Measurements from ENCODE around the gene DYNC1LI1.
A peak's percentile ranks its signal among the peaks of the same experiment; 100 is the strongest.
"Not testable (repeated sequence)": the region's sequence is repeated elsewhere in the genome, so short reads cannot be mapped to it uniquely, and the experiment has no call there.

The DYNC1LI1 gene

DNA sequence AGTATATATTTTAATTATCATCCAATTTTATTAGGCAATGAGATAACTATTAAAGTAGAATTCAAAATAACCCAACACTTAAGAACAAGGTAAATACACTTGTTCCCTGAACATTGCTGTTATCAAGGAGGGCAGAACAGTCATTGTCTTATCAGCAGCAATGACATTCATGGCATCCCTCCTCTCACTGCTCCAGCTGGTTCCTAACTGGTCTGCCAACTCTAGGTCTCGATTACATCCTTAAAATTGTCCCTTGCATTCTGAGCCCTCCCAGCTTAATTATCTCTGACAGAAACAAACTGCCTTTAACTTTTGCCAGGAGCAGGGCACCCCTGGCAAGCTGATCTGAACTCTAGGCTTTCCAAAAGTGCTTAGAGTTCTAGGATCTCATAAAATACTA, 14.0 kb upstream of the DYNC1LI1 start:
- no peak for DNase-seq

DNA sequence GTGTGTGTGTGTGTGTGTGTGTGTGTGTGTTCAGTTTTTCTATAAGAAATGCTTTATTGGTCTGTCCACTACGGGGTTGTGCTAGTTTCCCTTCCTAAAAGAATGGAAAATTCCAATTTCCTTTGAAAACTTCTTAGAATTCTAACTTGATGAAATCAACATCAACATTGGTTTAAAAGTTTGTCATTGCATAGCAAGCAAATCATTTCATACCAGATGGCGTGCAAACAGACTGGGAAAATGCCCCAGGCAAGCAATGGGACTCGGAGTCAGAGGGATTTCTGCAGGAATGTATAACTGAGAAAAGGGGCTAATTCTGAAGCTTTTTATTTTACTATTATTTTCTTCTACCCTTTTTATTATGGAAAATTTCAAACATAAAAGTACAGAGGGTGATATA, 13.1 kb upstream of the DYNC1LI1 start:
- no peak for DNase-seq

DNA sequence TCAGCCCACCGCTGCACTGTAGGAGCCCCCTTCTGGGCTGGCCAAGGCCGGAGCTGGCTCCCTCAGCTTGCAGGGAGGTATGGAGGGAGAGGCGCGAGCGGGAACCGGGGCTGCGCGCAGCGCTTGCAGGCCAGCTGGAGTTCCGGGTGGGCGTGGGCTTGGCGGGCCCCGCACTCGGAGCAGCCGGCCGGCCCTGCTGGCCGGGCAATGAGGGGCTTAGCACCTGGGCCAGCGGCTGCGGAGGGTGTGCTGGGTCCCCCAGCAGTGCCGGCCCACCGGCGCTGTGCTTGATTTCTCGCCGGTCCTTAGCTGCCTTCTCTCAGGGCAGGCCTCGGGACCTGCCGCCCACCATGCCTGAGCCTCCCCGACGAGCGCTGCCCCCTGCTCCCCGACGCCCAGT, 8.0 kb upstream of the DYNC1LI1 start:
- not testable (repeated sequence) for DNase-seq

DNA sequence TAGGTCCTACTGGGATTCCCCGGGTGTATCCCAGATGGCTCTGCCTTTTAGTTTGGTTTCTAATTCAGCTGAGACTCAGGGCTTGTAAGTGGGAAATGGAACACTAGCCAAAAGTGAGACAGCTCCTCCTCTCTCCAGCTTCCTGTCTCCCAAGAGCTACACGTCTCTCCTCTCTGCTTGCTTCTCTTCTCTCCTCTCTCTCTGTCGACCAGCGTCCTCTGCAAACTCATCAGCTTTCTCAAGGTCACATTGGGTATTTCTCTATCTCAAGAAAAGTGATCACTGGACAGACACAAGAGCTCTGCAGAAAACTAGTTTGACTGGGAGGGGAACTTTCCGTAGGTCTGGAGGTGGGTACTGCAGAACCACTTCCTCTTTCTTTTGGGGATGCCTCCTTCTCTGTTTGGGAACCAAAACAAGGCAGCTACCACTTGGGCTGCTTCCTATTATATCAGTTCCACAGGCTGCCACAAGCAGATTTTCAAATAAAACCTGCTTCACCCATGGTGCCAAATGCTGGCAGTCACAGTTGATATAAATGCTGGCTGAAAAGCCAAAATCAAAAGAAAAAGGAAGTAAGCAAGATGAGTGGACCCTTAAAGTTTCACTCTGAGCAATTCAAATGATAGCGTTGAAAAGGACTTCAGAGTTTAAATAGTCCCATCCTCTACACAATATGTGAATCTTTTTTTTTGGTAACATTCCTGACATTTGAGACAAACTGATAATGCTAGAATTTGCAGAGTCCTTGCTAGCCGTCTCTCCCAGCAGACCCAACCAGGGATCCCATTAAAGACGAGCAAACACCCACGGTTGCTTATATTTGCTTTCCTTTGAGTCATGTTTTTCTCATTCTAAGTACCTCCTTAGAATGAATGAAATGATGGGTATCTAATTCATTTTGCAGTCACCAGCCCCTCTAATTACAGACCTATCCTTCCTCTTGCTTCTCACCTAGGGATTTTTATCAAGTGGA, 7.2 kb upstream of the DYNC1LI1 start:
- peak in 24 of 58 donors; percentile 0 to 50 (median 17) for DNase-seq

DNA sequence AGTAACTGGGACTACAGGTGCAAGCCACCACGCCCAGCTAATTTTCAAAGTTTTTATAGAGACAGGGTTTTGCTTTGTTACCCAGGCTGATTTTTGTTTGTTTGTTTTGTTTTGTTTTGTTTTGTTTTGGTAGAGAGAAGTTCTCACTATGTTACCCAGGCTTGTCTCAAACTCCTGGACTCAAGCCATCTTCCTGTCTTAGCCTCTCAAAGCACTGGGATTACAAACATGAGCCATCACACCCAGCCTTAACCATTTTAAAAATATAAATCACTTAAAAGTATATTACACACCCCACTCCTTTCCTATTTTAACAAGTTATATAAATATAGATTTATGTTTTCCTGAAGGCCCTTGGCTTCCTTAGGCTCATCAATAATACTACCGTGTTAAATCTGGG, 6.5 kb upstream of the DYNC1LI1 start:
- no peak for DNase-seq

DNA sequence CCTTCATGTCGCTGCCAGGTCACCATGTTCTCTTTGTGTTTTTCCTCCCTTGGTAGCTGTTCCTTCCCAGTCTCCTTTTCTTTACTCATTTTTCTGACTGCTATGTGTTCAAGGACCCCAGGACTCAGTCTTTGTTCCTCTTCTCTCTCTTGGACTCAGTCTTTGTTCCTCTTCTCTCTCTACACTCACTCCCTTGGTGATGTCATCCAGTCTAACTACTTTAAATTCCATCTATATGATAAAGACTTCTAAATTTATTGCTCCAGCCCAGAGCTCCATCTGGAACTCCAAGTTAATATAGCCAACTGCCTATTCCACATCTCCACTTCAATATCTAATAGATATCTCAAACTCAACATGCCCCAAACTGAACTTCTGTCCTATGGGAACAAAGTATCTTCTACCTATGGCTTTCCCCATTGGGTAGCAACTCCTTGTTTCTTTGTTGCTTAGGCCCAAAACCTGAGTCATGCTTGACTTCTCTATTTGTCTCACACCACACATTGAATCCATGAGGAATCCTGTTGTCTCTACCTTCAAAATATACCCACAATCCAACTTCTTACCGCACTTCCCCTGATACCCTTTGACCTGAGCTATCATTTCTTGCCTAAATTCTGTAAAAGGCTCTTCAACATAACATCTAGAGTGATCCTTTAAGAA, 4.9 kb upstream of the DYNC1LI1 start:
- DNase-seq: no peak

DNA sequence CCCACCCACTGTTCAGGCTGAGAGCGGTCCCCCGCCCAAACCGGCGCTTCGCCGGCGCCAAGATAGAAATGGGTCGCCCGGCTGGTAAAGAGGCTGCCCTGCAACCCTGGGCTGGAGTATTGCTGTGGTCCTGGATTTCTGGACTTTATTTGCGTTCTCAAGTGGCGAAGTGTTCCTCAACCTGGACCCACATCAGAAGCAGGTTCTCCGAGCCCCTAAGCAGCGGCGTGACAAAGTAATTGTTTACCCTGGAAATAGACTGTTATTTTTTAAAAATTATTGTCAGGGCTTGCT, 481 bp upstream of the DYNC1LI1 start:
- peak in 8 of 58 donors; percentile 28 to 87 (median 81) for DNase-seq

DNA sequence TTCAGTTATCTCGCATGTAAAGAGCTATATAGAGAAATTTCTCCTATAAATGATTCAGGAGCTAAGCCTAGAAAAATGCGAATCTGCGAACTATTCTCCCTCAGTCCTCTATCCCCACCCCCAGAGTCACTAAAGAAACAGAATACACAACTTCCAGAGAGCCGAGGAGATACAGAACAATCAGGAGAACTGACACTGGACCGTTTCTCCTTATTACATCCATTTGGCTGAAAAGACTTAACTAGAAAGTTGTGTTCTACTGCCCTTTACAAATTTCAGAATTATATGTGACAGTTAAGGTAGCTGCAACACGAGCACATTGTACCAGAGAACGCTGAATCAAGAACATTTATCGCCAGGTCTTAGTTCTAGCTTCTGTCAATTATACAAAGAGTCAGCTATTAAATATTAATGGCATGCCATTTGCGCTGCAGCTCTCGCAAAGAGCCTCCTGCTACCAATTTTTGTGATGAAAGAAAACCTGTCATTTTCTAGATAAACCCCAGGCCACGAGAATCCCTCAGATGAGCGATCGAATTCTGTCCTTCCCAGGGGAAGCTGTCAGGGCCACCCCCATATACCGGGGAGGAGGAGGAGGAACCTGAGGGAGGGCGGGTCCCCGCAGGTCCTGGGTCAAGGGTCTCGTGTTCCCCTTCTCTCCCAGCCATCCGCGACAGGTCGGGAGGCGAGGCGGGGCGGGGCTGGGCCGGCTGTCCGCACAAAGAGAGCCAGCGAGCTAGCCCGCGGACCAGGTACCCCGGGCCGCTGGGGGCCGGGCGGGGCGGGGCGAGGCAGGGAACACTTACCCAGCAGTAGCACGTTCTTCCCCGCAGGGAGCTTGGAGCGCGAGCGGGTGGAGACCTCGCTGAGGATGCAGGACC, 878 bp downstream of the DYNC1LI1 start:
- DNase-seq: peak in 48 of 58 donors; percentile 4 to 76 (median 54)

DNA sequence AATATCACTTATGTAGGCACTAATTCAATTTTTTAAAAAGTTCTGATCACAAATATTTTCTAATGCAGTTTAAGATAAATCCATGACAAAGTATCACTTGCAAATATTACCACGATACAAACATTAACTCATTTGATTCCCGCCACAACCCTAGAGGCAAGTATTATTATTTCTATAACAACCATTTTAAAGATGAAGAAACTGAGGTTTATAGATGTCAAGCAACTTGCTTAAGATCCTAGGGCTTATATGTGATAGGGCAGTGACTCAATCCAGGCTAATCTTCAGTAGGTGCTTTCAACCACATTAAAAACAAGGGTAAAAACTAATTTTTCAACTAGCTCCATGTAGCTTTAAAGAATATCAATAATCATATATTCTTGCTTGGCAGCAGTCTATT, 1.7 kb downstream of the DYNC1LI1 start:
- no peak for DNase-seq

DNA sequence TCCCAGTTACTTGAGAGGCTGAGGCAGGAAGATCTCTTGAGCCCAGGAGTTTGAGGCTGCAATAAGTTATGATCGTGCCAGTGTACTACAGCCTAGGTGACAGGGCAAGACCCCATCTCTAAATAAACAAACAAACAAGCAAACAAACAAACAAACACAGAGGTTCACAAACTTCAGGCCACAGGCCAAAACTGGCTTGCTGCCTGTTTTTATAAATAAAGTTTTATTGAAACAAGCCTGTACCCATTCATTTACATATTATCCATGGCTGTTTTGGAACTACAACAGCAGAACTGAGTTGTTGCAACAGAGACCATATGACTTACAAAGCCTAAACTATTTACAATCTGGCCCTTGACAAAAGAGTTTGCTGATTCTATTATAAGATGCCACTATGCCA, 6.5 kb downstream of the DYNC1LI1 start:
- DNase-seq: no peak

DNA sequence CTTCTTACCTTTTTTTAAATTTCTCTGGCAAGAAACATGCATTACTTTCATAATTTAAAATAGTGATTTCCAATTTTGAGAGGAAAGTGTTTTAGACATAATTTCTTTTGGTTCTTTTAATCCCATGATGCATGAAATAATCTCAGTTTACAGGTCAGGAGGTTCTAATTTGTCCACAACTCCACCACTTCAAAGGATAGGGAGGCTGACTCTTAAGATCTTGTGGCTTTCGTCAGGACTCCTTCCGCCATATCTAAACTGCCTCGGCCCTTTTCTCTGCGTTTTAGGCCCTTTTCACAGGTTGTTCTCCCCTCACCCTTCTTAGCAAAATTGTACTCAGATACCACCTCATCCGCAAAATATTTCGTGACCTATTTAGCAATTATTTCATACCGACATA, 8.0 kb downstream of the DYNC1LI1 start:
- DNase-seq: no peak

DNA sequence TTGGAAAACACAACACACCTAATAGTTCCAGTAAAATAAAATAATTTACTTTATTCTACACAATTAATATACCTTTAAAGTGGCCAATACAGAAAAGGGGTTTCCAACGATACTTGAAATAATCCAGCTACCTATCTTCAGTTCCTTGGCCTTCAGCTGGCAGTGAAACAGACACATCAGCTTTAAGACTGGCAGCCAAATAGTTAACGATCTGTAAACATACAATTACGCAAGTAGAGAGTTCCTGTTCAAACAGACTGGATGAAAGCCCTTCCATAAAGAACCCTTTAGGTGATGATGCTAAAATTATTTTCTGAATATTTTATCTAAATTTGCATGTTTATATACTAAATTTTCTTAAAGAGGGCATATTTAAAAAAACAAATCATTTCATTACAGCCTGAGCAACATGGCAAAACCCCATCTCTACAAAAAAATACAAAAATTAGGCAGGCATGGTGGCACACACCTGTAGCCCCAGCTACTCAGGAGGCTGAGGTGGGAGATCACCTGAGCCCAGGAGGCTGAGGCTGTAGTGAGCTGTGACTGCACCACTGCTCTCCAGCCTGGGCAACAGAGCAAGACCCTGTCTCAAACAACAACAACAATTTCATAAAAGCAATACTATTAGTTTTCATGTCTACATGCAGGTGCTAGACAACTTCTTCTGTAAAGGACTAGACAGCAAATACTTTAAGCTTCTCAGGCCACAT, 12.9 kb downstream of the DYNC1LI1 start:
- DNase-seq: no peak

DNA sequence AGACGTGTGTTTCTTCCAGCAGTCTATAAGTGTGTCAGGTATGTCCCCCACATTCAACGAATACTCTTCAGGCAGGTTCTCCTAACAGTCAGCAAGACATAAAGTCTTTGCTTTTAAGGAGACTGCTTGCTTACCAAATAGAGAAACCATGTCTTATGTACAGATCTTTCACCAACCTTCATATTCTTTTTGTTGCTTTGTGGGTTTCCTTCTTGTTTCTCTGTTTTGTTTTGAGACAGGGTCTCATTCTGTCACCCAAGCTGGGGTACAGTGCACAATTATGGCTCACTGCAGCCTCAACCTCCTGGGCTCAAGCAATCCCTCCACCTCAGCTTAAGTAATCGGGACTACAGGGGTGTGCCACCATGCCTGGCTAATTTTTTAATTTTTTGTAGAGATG, 14.3 kb downstream of the DYNC1LI1 start:
- DNase-seq: no peak

DNA sequence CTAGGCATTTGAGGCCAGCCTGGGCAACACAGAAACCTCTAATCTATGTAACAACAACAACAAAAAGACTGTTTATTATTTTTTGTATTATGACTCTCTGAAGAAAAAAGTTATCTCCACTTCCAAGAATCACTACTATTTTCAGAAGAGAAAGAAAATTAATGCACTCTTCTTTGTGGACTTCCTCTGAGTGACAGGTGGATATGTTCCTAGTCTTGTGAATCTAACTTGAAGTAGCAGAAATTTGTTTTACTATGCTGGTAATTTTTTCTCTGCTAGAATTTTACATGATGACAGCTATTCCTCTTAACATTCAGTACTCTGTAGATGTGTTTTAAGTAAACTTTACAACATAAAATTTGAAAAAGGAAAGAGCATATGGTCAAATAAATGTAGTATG, 16.7 kb downstream of the DYNC1LI1 start:
- DNase-seq: no peak

DNA sequence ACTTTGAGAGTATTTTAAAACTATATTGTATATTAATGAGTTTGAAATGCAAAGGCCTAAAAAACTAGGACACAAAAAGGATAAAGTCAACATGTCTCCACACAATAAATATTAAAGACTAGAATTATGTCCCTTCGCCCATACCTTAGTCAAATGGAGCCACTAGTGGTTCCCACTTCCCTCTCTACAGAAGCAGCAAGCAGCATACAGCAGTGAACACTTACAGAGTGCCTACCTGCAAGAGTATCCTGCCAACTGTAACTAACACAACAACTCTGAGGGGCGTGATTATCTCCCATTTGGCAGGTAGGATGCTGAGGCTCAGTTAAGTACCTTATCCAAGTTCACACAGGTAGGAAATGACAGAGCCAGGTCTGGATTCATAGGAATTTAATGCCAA, 17.2 kb downstream of the DYNC1LI1 start:
- no peak for DNase-seq

DNA sequence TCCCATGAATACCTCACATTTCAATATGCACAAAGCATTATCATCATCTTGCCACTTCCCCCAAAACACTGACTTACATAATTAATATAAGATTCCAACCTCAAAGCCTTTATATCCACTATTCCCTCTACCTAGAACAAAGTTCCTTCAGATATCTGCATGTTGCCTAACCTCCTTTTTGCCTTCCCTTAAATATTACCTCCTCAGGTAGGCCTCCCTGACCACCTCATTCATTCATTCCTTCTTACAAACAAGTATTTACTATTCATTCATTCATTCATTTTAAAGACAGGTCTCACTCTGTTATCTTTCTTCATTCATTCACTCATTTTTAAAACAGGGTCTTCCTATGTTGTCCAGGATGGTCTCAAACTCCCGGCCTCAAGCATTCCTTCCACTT, 18.6 kb downstream of the DYNC1LI1 start:
- no peak for DNase-seq

DNA sequence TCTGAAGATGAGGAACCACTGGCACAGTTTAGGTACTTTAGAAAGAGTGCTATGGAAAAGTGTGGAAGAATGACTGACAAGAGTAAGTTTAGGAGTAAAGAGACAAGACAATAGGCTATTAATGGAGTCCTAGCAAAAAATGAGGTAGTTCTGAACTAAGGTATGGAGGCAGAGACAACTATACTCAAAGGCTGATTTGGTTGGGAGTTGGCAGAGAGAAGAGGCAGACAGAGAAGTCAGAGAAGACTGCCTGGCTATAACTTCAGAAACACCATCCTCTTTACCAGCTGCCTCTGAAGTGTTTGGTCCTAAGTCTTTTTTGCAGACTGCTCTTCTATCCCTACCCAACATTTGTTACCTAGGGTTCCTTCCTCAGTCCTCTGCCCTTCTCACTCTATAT, 19.2 kb downstream of the DYNC1LI1 start:
- DNase-seq: no peak

DNA sequence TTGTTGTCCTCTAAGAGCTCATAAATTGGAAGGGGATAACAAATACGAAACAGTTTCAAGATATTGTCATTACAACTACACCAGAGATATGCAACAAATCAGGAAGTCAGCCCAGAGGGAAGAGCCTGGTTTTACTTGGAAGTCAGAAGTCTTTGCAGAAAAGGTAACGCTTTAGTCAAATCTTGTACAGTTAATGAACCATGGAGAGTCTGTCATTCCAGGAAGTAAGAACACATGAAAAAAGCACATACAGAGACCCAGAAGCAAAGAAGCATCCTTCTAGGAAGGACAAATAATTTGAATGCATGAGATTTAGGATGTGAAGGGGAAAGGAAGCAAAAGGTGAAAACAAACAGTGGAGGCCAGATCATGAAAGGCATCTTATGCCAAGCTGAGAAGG, 19.6 kb downstream of the DYNC1LI1 start:
- DNase-seq: no peak

DNA sequence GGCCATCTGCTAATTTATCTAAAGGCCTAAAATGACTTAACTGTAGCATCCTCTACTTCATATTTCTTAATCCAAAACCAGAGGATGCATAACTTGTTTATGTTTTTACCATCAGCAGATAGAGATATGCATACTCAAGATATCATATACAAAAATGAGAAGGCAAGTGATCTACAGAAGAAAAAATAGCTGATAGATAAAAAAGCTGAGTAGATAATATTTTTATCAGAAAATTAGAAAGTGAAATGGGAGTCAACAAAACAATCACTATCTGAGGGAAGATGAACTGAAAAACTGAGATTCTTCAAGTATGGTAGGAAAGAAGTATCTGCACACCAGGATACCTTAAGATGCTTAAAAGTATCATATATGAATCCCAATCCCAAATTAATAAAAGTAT, 25.4 kb downstream of the DYNC1LI1 start:
- no peak for DNase-seq

DNA sequence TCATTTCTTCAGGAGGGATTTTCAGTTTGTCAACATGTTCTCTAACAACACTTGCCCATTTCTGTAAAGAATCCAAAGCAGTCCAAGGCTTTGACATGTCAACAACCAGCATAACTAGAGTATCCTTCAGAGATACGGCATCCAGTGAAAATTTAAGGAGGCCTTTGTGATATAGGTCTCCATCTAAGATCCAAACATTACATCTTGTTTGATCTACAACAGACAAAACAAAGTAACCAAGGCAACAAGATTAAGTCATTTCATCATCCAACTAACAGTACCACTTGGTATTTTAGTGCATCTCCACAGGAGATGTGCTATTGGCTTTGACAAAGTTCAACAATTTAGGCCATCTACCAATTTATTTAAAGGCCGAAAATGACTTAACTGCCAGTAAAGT, 25.8 kb downstream of the DYNC1LI1 start:
- DNase-seq: no peak

DNA sequence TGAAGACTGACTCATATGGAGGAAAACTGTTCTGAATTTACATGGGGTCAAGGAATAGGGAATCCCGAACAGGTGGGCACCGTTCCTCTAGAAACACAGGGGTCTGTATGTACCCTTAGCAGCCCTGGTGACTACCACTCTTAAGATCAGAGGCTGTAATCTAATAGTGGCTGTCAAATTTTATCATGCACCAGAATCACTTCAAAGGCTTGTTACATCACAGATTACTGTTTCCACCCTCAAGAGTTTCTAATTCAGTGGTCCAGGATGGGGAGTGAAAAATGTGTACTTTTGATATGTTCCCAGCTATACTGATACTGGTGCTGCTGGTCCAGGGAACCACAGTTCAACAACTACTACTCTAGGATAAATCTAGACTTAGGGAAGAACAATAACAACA, 27.9 kb downstream of the DYNC1LI1 start:
- DNase-seq: no peak
